Mesothelial cell of epicardium (in vitro differentiated cells): ENCODE measurements around the gene PPP6R3. TPM values are rescaled to one million over a fixed set of nuclear protein-coding genes. Genes with fewer than 3 reads are reported as not detected.

Experiments used
- DNase-seq, 2 experiments: peaks; one replicate each; pipeline ENCODE4 v3.0.0; 2021; ENCODE audit warnings: low spot score in 2 of 2; ENCODE audit not compliant: unreplicated experiment in 2 of 2
- H3K27ac Mint-ChIP-seq: 2 replicates; pipeline ENCODE4 v1.8.0; 2021; ENCODE audit warnings: mixed read lengths
- H3K27me3 Mint-ChIP-seq: 2 replicates; pipeline ENCODE4 v1.8.0; 2021; ENCODE audit warnings: low read depth, mixed read lengths
- H3K36me3 Mint-ChIP-seq: 2 replicates; pipeline ENCODE4 v1.8.0; 2021; ENCODE audit warnings: mixed read lengths
- H3K4me1 Mint-ChIP-seq: 2 replicates; pipeline ENCODE4 v1.8.0; 2021; ENCODE audit warnings: mixed read lengths
- H3K4me3 Mint-ChIP-seq: 2 replicates; pipeline ENCODE4 v1.8.0; 2021; ENCODE audit warnings: mild to moderate bottlenecking, moderate library complexity, mixed read lengths
- H3K9me3 Mint-ChIP-seq: 2 replicates; pipeline ENCODE4 v1.8.0; 2021; ENCODE audit warnings: mixed read lengths
- total RNA-seq: library from RNA; stranded (reverse); gene quantifications from 3 replicates; pipeline ENCODE4 v1.2.1, GENCODE V29; 2021
- TF ChIP-seq, protein P1 (sequence below): fragments of 200-600 bp; sonication (generic); IDR thresholded peaks from one replicate; pipeline ENCODE4 v1.5.0; 2021; ENCODE audit warnings: antibody characterized with exemption; ENCODE audit not compliant: unreplicated experiment

PPP6R3 gene
- total RNA-seq, 1 donor from 2014 or later, result 137 TPM

DNA sequence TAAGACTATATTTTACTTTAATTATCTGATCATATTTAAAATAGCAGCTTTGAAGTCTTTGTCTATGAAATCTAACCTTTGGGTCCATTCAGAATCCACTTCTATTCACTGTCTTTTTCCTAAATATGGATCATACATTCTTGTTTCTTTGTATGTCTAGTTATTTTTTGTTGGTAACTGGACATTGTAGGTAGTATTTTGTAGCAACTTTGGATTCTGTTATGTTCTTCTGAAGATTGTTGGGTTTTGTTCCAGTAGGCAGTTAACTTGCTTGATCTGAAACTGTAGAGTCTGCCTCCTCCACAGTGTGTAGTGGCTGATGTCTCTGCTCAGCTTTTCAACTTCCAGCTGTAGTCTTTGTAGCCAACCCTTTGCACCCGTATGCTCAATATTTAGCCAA lies 186.3 kb downstream of the PPP6R3 start:
- Mint-ChIP-seq H3K9me3 (peaks cover 25% of the 10 kb centered on the region), H3K36me3 (peaks cover 4% of the 10 kb centered on the region), H3K4me1 (peaks cover 5% of the 10 kb centered on the region), H3K27me3 (peaks cover 2% of the 10 kb centered on the region), H3K27ac (no peak overlapping the region), H3K4me3 (no peak overlapping the region)
- TF ChIP-seq, protein P1, sequence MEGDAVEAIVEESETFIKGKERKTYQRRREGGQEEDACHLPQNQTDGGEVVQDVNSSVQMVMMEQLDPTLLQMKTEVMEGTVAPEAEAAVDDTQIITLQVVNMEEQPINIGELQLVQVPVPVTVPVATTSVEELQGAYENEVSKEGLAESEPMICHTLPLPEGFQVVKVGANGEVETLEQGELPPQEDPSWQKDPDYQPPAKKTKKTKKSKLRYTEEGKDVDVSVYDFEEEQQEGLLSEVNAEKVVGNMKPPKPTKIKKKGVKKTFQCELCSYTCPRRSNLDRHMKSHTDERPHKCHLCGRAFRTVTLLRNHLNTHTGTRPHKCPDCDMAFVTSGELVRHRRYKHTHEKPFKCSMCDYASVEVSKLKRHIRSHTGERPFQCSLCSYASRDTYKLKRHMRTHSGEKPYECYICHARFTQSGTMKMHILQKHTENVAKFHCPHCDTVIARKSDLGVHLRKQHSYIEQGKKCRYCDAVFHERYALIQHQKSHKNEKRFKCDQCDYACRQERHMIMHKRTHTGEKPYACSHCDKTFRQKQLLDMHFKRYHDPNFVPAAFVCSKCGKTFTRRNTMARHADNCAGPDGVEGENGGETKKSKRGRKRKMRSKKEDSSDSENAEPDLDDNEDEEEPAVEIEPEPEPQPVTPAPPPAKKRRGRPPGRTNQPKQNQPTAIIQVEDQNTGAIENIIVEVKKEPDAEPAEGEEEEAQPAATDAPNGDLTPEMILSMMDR, result no peak
- no peak for DNase-seq

DNA sequence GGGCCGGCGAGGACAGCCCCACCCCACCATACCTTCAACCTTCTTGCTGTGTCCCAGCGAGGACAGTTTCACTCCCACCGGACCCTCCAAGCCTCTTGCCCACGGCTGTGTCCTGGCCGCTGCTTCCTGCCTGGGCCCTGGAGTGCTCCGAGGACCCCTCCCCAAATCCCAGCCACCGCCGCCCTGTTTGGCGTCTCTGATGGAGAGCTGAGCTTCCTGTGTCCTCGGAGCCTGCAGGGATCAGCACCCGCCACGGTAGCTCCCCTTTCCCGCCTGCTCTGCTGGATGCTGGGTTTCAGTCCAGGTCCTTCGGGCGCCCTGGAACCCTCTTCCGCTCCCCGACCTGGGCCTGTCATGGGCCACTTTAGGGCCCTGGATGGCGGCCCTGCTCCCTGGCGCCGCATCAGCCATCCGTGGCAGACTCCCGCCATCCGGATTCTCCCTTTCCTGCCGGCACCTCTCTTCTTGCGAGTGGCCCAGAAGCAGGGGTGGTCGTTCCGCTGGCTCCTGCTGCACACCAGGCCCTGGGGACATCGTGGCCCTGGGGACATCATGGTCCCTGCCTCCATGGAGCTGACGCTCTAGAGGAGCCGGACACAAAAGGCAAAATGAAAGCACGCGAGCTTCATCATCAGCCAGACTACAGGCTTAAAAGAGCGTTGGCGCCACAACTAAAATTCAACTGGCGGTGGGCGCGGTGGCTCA lies 189.5 kb downstream of the PPP6R3 start:
- Mint-ChIP-seq H3K27me3 (no peaks in the 10 kb centered on the region), H3K27ac (no peak overlapping the region), H3K36me3 (peaks cover 4% of the 10 kb centered on the region), H3K9me3 (peaks cover 18% of the 10 kb centered on the region), H3K4me1 (peaks cover 7% of the 10 kb centered on the region), H3K4me3 (no peak overlapping the region)
- no peak for DNase-seq
- TF ChIP-seq, protein P1, result no peak

DNA sequence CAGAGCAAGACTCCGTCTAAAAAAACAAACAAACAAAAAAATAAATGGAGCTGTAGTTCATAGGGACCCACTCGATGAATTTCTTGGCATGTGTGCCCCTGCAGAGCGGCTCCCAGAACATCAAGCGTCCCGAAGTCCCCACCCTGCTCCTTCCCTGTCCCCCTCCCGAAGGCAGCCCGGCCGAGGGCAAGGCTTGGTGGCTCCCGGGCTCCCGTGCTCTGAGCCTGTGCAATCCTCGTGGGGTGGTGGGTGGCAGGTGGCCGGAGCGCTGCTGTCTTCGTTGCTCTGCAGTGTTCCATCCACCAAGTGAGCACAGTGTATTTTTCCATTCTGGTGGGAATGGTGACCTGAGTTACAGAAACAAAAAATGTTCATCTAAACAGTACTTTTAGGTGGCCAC lies 190.2 kb downstream of the PPP6R3 start:
- no peak for DNase-seq
- Mint-ChIP-seq H3K4me3 (no peak overlapping the region), H3K9me3 (peaks cover 25% of the 10 kb centered on the region), H3K27ac (no peak overlapping the region), H3K27me3 (no peaks in the 10 kb centered on the region), H3K36me3 (peaks cover 4% of the 10 kb centered on the region), H3K4me1 (peaks cover 7% of the 10 kb centered on the region)
- TF ChIP-seq, protein P1, result no peak

DNA sequence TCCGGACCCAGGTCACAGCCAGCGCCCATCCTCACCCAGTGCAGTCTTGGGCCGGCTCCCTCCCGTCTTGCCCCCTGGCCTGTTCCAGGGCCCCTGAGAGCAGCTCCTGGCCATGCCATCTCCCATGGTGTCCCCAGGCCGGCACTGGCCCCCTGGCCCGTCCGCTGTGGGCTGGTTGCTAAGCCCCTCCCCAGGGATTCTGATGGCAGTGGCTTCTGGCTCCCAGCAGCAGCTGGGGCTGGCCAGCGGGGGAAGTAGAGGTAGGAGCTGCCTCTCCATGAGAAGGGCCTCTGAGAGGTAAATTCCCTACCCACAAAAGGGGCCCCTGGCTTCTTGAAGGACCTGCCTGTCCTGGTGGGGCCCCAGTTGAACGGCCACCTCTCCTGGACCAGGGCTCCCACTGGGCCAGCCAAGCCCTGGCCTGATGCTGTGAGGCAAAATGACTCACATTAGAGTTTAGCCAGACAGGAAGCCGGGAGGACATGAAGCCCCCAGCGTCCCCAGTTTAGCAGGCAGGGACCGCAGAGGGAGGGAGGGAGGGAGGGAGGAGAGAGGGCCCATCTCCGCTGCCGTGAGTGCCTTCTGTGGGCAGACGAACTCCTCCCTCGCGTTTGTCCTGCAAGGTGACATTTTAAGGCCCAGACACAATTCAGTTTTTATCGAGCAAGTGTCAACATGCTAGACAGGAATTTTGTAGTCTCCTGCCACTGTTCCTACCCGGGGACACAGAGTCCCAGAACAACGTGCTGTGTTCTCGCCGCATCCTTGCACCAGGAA lies 190.8 kb downstream of the PPP6R3 start:
- Mint-ChIP-seq H3K27ac (no peak overlapping the region), H3K9me3 (peaks cover 22% of the 10 kb centered on the region), H3K36me3 (peaks cover 4% of the 10 kb centered on the region), H3K4me1 (peaks cover 7% of the 10 kb centered on the region), H3K27me3 (no peaks in the 10 kb centered on the region), H3K4me3 (no peak overlapping the region)
- DNase-seq, result no peak
- TF ChIP-seq, protein P1, result no peak

DNA sequence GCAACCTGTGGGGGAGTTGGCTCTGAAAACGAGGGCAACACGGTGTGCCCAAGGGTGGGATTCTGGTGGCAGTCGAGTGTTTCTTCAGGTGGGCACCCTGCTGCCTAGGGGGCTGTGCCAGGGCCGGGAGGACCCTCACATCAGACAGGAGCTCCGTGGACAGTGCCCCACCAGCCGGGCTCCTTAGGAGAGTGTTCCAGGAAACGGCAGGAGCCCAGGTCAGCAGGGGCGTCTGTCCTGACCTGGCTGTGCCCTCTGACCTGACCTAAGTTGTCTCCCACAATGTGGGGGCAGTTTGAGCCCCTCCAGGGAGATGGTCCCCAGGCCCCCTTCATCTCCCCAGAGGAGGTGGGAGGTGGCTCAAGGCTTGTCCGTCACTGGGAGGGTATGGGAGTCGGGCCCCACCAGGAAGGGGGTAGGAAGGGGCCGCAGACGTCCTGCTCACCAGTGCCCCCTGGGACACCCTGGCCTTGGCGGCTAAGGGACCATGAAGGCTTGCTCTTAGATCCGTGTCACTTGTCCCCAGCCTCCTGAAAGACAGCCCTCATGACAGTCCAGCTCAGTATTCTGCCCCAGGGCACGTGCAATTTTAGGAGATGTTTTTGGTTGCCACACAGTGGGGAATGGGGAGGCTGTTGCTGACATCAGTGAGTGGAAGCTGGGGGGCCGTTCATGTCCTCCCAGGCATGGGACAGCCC lies 191.6 kb downstream of the PPP6R3 start:
- peaks cover 16% of the 10 kb centered on the region for H3K9me3 Mint-ChIP-seq
- no peaks in the 10 kb centered on the region for H3K27me3 Mint-ChIP-seq
- H3K4me1 Mint-ChIP-seq, result peaks cover 7% of the 10 kb centered on the region
- H3K27ac Mint-ChIP-seq, result no peak overlapping the region
- H3K36me3 Mint-ChIP-seq, result peaks cover 4% of the 10 kb centered on the region
- TF ChIP-seq, protein P1, result no peak
- H3K4me3 Mint-ChIP-seq, result no peak overlapping the region
- DNase-seq, result no peak
